H1 (cell line): Measurements from ENCODE around the gene DDX5. TPM values are rescaled to one million over a fixed set of nuclear protein-coding genes. Genes with fewer than 3 reads are reported as not detected.

Source experiments
- ASH2L ChIP-seq: fragments of 200-600, 300-600 bp; sonication (generic); IDR thresholded peaks from one replicate; pipeline ENCODE4 v1.7.1; 2017; ENCODE audit warnings: low read length
- SIX5 ChIP-seq: IDR thresholded peaks from 2 replicates; pipeline ENCODE4 v1.6.1; 2011; ENCODE audit warnings: mild to moderate bottlenecking, low read depth, low read length
- polyA plus RNA-seq, 7 experiments: library from polyadenylated mRNA; depleted of rRNA in 3 of 7; stranded (reverse) in 5 of 7; unstranded in 2 of 7; fragments of >200 nt in 5 of 7; fragments of 200-250 nt in 2 of 7; gene quantifications; 1 replicate in 5 of 7; 2 replicates in 1 of 7; 4 replicates in 1 of 7; pipeline versions ENCODE4 v1.2.1 to v1.2.3, GENCODE V29; 2011 to 2013; ENCODE audit warnings: missing spikeins in 2 of 7, mixed read lengths in 2 of 7
- total RNA-seq: library from RNA; stranded (reverse); fragmentation: NEBNext Ultra II Directional; extraction: Animal tissue kit (Norgen Biotek cat#: 25700); gene quantifications from 2 replicates; pipeline ENCODE4 v1.2.1, GENCODE V29; 2021
- TF ChIP-seq, protein P1 (sequence below): fragments of 300-600 bp; sonication (generic); IDR thresholded peaks from 2 replicates; pipeline ENCODE4 v1.7.1; 2012; ENCODE audit warnings: low read length, moderate library complexity, mild to moderate bottlenecking, inconsistent platforms; ENCODE audit not compliant: insufficient replicate concordance

DDX5 gene
- total and polyA plus RNA-seq, 2 of the 8 experiments (the other 6 are each of a cell fraction or from before 2014, with no cell fraction given) = 572 to 591 TPM

DNA sequence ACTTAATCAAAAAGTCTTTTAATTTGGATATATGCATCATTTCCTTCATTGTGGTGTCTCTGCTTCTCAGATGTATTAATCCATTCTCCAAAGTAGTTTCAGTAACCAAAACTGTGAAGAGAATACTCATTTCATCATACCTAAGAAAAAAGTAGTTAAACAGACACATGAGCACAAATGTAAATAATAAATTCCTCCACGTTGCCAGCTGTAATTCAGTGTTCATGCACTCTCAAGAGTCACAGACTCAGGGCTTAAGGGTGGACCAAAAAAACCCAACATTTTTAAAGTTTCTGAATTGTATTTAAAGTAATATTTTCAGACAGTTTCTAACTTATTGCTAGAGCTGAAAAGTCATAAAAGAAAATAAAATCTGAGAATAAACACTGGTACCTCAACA, 28.2 kb downstream of the DDX5 start (continued):
- TF ChIP-seq, protein P1, sequence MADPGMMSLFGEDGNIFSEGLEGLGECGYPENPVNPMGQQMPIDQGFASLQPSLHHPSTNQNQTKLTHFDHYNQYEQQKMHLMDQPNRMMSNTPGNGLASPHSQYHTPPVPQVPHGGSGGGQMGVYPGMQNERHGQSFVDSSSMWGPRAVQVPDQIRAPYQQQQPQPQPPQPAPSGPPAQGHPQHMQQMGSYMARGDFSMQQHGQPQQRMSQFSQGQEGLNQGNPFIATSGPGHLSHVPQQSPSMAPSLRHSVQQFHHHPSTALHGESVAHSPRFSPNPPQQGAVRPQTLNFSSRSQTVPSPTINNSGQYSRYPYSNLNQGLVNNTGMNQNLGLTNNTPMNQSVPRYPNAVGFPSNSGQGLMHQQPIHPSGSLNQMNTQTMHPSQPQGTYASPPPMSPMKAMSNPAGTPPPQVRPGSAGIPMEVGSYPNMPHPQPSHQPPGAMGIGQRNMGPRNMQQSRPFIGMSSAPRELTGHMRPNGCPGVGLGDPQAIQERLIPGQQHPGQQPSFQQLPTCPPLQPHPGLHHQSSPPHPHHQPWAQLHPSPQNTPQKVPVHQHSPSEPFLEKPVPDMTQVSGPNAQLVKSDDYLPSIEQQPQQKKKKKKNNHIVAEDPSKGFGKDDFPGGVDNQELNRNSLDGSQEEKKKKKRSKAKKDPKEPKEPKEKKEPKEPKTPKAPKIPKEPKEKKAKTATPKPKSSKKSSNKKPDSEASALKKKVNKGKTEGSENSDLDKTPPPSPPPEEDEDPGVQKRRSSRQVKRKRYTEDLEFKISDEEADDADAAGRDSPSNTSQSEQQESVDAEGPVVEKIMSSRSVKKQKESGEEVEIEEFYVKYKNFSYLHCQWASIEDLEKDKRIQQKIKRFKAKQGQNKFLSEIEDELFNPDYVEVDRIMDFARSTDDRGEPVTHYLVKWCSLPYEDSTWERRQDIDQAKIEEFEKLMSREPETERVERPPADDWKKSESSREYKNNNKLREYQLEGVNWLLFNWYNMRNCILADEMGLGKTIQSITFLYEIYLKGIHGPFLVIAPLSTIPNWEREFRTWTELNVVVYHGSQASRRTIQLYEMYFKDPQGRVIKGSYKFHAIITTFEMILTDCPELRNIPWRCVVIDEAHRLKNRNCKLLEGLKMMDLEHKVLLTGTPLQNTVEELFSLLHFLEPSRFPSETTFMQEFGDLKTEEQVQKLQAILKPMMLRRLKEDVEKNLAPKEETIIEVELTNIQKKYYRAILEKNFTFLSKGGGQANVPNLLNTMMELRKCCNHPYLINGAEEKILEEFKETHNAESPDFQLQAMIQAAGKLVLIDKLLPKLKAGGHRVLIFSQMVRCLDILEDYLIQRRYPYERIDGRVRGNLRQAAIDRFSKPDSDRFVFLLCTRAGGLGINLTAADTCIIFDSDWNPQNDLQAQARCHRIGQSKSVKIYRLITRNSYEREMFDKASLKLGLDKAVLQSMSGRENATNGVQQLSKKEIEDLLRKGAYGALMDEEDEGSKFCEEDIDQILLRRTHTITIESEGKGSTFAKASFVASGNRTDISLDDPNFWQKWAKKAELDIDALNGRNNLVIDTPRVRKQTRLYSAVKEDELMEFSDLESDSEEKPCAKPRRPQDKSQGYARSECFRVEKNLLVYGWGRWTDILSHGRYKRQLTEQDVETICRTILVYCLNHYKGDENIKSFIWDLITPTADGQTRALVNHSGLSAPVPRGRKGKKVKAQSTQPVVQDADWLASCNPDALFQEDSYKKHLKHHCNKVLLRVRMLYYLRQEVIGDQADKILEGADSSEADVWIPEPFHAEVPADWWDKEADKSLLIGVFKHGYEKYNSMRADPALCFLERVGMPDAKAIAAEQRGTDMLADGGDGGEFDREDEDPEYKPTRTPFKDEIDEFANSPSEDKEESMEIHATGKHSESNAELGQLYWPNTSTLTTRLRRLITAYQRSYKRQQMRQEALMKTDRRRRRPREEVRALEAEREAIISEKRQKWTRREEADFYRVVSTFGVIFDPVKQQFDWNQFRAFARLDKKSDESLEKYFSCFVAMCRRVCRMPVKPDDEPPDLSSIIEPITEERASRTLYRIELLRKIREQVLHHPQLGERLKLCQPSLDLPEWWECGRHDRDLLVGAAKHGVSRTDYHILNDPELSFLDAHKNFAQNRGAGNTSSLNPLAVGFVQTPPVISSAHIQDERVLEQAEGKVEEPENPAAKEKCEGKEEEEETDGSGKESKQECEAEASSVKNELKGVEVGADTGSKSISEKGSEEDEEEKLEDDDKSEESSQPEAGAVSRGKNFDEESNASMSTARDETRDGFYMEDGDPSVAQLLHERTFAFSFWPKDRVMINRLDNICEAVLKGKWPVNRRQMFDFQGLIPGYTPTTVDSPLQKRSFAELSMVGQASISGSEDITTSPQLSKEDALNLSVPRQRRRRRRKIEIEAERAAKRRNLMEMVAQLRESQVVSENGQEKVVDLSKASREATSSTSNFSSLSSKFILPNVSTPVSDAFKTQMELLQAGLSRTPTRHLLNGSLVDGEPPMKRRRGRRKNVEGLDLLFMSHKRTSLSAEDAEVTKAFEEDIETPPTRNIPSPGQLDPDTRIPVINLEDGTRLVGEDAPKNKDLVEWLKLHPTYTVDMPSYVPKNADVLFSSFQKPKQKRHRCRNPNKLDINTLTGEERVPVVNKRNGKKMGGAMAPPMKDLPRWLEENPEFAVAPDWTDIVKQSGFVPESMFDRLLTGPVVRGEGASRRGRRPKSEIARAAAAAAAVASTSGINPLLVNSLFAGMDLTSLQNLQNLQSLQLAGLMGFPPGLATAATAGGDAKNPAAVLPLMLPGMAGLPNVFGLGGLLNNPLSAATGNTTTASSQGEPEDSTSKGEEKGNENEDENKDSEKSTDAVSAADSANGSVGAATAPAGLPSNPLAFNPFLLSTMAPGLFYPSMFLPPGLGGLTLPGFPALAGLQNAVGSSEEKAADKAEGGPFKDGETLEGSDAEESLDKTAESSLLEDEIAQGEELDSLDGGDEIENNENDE = no peak
- TF ChIP-seq ASH2L (no peak), SIX5 (no peak)
